Urinary bladder (tissue), 4 donors: ENCODE results near the gene IGSF21. TPM values are rescaled to one million over a fixed set of nuclear protein-coding genes. Genes with fewer than 3 reads are reported as not detected.

ENCODE experiments used
- DNase-seq: peaks from one replicate; pipeline ENCODE4 v3.0.0-alpha.2; 2015; ENCODE audit errors: extremely low spot score
- H3K27ac ChIP-seq: one replicate; pipeline ENCODE4 v1.5.1; 2013; ENCODE audit warnings: low read depth, mild to moderate bottlenecking, moderate library complexity
- H3K36me3 ChIP-seq: one replicate; pipeline ENCODE4 v1.6.1; 2013; ENCODE audit warnings: mild to moderate bottlenecking, moderate library complexity; ENCODE audit not compliant: insufficient read depth
- H3K4me1 ChIP-seq: one replicate; pipeline ENCODE4 v1.6.1; 2013; ENCODE audit warnings: mild to moderate bottlenecking, moderate library complexity; ENCODE audit not compliant: insufficient read depth
- H3K4me3 ChIP-seq: one replicate; pipeline ENCODE4 v1.5.1; 2013; ENCODE audit warnings: low read depth, low read length
- WGBS: extraction: QIAGEN DNeasy Blood & Tissue Kit; methylation state at CpG from one replicate; pipeline ENCODE4 v1.1.7; 2013; 5-methylcytosine and 5-hydroxymethylcytosine counted together
- polyA plus RNA-seq: library from polyadenylated mRNA; stranded (reverse); fragments of 200-250 nt; gene quantifications from one replicate; pipeline ENCODE4 v1.2.3, GENCODE V29; 2013
- total RNA-seq: library from RNA; depleted of rRNA; stranded (reverse); fragments of >200 nt; gene quantifications from one replicate; pipeline ENCODE4 v1.2.3, GENCODE V29; 2014
- donor health status: healthy with polysubstance abuse.
- donor health status: healthy.

The IGSF21 gene
- total and polyA plus RNA-seq, 2 donors = 1.1 to 8.2 TPM

DNA sequence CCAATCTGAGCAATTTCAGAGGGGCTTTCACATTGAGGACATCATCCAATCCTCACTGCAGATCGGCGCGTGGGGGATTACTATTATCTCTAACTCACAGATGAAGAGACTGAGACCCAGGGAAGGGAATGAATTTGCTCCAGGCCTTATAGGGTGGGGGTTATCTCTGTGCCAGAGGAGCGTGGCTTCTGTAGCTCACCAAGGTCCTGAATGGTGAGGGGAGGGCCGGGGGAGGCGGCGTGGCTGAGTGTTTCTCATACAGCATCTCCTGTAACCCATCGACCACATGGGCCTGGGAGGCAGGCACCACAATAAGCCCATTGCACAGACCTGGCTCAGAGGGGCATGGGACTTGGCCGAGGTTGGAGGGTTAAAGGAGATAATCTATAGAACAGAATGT, 230.2 kb downstream of the IGSF21 start:
- H3K4me3 ChIP-seq = no peak overlapping the region
- H3K4me1 ChIP-seq = no peaks in the 10 kb centered on the region
- H3K27ac ChIP-seq = no peak overlapping the region
- no peak for DNase-seq
- no peaks in the 10 kb centered on the region for H3K36me3 ChIP-seq
- WGBS = 72% methylated on average over 9 of the region's 9 CpGs

DNA sequence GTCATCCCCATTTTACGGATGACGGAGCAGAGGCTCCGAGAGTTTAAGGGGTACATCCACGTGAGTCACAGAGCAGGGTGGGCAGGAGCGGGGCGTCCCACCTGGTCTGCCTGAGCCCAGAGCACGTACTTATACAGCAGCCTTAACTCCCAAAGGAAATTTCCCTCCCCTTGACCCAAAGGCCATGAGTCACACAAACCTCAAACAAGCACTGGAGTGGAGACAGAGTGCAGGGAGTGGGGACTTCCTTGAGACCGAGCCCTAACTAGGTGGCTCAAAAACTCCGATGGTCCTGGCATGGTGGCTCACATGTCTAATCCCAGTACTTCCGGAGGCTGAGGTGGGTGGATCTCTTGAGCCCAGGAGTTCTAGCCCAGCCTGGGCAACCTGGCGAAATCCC, 231.6 kb downstream of the IGSF21 start:
- Histone ChIP-seq H3K36me3 (no peaks in the 10 kb centered on the region), H3K4me1 (no peaks in the 10 kb centered on the region), H3K27ac (no peak overlapping the region), H3K4me3 (no peak overlapping the region)
- 83% methylated on average over 11 of the region's 11 CpGs for WGBS
- no peak for DNase-seq

DNA sequence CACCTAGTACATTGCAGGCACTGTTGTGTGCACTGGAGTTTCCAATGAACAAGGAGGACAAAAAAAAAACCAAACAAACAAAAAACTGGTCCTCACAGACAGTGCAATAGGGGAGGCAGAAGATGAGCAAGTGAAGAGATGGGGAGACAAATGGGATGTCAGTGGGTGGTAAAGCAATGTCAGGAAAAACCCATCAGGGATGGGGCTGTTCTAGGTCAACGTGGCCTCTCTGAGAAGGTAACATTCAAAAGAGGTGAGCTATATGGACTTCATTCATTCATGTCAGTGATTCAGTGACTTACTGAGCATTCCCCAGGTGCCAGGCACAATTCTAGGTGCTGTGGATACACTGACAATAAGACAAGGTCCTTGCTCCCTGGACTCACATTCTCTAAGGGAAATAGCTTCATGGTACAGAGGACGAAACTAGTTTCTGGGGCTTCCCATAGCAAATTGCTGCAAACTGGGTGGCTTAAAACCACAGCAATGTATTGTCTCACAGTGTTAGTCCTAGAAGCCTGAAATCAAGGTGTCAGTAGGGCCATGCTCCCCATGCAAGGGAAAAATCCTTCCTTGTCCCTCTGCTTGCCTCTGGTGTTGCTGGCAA, 232.7 kb downstream of the IGSF21 start:
- no peaks in the 10 kb centered on the region for H3K4me1 ChIP-seq
- H3K4me3 ChIP-seq = no peak overlapping the region
- 81% methylated on average over 2 of the region's 2 CpGs for WGBS
- DNase-seq = no peak
- no peaks in the 10 kb centered on the region for H3K36me3 ChIP-seq
- no peak overlapping the region for H3K27ac ChIP-seq

DNA sequence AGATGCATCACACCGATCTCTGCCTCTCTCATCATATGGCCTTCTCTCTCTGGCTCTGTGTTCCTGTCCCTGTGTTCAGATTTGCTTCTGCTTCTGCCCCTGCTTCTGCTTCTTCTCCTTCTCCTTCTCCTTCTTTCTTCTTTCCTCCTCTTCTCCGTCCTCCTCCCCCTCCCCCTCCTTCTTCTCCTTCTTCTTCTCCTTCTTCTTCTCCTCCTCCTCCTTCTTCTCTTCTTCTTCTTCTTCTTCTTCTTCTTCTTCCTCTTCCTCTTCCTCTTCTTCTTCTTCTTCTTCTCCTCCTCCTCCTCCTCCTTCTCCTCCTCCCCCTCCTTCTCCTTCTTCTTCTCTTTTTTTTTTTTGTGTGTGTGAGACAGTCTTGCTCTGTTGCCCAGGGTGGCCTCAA, 233.2 kb downstream of the IGSF21 start:
- Histone ChIP-seq H3K4me1 (no peaks in the 10 kb centered on the region), H3K36me3 (no peaks in the 10 kb centered on the region), H3K4me3 (no peak overlapping the region), H3K27ac (no peak overlapping the region)
- DNase-seq = no peak
- 74% methylated on average over 2 of the region's 2 CpGs for WGBS

DNA sequence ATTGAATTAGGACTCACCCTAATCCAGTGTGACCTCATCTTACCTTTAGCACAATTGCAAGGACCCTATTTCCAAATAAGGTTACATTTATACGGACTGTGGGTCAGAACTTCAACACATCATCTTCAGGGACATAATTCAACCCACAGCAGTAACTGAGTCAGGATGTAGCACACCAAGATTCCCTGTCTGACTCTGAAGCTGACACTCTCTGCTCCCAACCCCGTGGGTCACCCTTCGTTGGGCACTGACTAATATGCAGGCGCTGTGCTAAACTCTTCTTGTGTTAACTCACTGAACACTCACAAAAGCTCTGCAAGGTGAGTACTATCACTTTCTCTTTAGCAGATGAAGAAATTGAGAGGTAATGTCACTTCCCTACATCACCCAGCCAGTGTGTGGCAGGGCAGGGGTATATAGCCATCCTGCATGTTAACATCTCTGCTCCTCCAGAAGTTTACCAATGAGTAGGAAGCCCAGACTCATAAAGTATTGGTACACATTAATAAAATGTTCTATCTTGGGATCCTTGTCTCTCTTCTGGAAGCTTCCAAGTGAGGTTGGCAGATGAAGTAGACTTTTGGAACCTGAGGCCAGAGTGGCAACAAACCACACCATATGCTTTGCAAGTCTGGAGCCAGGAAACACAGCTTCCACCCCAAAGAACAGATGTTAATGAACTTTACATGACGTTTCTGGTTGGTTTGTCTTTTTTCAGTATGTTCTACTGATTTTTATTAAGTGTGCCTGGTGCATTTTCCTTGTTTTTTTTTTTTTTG, 233.9 kb downstream of the IGSF21 start:
- no peak overlapping the region for H3K4me3 ChIP-seq
- 79% methylated on average over 5 of the region's 5 CpGs for WGBS
- H3K36me3 ChIP-seq = no peaks in the 10 kb centered on the region
- H3K4me1 ChIP-seq = no peaks in the 10 kb centered on the region
- DNase-seq = no peak
- no peak overlapping the region for H3K27ac ChIP-seq

DNA sequence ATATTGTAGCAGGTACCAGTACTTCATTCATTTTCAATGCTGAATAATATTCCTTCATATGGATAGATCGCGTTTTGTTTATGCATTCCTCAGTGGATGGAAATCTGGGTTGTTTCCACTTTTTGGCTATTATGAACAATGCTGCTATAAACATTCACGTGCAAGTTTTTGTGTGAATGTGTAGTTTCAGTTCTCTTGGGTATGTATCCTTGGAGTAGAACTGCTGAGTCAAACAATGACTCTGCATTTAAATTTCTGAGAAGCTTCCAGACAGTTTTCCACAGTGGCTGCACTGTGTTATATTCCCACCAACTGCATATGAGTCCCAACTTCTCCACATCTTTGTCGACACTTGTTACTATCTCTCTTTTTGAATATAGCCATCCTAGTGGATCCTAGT, 235.1 kb downstream of the IGSF21 start:
- Histone ChIP-seq H3K27ac (no peak overlapping the region), H3K4me3 (no peak overlapping the region), H3K36me3 (no peaks in the 10 kb centered on the region), H3K4me1 (no peaks in the 10 kb centered on the region)
- DNase-seq = no peak
- 84% methylated on average over 4 of the region's 4 CpGs for WGBS

DNA sequence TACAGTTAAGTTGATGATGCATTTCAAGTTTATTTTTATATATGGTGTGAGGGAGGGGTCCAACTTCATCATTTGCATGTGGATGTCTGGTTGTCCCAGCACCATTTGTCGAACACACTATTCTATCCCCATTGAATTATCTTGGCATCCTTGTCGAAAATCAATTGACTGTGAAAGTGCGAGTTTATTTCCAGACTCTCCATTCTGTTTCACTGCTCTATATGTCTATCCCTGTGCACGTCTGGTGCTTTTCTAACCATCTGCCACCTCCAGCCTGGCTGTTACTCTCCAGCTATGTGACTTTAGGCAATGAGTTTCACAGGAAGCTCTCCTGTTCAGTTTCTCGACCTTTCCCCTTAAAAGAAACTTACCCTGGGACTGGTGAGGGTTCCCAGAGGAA, 236.0 kb downstream of the IGSF21 start:
- Histone ChIP-seq H3K4me1 (no peaks in the 10 kb centered on the region), H3K4me3 (no peak overlapping the region), H3K36me3 (no peaks in the 10 kb centered on the region), H3K27ac (no peak overlapping the region)
- no peak for DNase-seq
- 87% methylated on average over 5 of the region's 5 CpGs for WGBS

DNA sequence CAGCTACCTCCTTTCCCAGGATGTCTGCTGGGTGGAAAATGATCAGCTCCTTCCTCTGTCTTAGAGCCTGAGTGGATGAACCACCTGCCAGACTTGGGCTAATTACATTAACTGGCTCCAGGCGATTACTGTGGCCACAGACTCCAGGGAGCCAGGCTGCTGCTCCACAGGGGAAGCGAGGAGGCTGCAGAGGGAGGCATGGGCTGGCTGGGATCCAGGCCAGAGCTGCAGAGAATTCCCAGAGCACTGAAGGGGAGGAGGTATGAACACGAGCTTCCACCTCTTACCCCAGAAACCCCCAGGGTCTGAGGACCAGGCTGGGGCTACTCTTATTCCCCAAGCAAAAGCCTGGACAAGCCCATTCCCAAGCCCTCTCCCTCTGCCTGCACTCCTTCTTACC, 237.2 kb downstream of the IGSF21 start:
- WGBS = 33% methylated on average over 3 of the region's 3 CpGs
- Histone ChIP-seq H3K36me3 (no peaks in the 10 kb centered on the region), H3K4me3 (no peak overlapping the region), H3K27ac (no peak overlapping the region), H3K4me1 (no peaks in the 10 kb centered on the region)
- no peak for DNase-seq

DNA sequence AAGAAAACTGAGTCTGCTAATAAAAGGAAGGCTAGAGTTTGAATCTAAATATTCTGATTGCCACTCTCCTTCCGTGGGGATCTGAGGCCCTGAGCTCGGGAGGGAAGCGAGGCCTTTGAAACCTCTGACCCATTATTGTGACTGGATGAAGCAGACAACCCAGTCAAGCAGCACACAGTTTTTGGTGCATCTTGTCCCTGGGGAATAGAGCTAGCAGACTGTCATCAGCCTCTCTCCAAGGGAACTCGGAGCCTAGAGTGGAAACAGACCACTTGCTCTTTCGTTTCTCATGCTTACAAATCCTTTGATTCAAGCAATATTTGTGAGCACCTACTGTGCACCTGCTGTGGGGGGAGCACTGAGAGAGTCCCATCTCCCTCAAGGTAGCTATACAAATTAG, 240.0 kb downstream of the IGSF21 start:
- Histone ChIP-seq H3K4me1 (no peaks in the 10 kb centered on the region), H3K27ac (no peak overlapping the region), H3K36me3 (no peaks in the 10 kb centered on the region), H3K4me3 (no peak overlapping the region)
- 88% methylated on average over 5 of the region's 5 CpGs for WGBS
- DNase-seq = no peak

DNA sequence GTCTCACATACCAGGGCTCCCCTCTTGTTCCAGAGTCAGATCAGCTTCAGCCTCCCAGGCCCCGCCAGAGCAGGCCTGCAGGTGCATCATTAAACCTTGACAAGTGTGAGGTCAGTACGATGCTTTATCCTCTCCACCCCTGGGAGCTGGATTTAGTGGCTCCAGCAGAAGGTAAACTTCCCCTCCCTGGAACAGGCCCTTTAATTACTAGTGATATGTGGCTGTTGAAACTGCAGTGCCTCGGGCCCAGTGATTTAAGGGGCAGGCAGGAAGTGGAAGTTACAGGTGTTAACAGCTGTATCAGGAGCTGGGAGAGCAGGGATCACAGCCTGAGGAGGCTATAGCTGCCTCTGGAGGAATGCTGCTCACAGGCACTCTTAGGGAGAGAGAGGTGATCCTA, 240.8 kb downstream of the IGSF21 start:
- Histone ChIP-seq H3K27ac (no peak overlapping the region), H3K4me3 (no peak overlapping the region), H3K36me3 (no peaks in the 10 kb centered on the region), H3K4me1 (no peaks in the 10 kb centered on the region)
- WGBS = 39% methylated on average over 3 of the region's 3 CpGs
- no peak for DNase-seq

DNA sequence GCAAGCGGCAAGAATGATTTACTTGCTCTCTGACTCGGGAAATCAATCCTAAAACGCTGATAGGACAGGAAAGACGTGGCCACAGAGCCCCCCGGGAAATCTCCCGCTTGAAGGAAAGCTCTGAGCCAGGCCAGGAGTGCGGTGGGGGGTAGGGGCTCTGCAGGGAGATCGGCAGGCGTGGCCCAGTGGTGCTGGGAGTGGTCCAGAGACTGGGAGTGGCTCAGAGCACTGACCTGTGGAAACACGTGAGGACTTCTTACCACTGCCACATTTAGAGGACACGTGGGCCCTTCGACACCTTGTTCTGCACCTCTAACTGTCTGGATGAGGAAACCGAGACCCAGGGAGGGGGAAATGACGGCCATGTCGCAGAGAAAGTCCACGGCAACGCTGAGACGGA, 243.1 kb downstream of the IGSF21 start:
- no peak overlapping the region for H3K27ac ChIP-seq
- no peaks in the 10 kb centered on the region for H3K36me3 ChIP-seq
- no peak for DNase-seq
- H3K4me1 ChIP-seq = no peaks in the 10 kb centered on the region
- H3K4me3 ChIP-seq = no peak overlapping the region
- 75% methylated on average over 18 of the region's 18 CpGs for WGBS

DNA sequence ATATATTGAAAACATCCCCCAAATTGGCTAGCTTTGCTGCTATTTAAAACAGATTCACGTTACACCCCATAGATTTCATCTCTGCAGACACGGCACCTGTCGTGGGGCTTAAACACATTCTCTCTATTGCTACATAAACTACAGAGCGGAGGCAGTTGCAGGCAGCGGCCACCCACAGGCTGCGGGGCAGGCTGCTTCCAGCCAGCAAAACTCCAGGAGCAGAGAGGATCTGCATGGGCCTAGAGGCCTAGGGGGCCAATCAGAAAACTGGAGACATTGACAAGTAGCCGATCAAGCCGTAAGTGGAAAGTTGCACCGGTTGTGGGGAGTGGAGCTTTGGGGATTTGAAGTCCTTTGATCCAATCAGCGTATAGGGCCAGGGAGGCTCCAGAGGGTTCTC, 244.1 kb downstream of the IGSF21 start:
- Histone ChIP-seq H3K4me3 (no peak overlapping the region), H3K27ac (no peak overlapping the region), H3K36me3 (no peaks in the 10 kb centered on the region), H3K4me1 (no peaks in the 10 kb centered on the region)
- no peak for DNase-seq
- WGBS = 78% methylated on average over 10 of the region's 10 CpGs

DNA sequence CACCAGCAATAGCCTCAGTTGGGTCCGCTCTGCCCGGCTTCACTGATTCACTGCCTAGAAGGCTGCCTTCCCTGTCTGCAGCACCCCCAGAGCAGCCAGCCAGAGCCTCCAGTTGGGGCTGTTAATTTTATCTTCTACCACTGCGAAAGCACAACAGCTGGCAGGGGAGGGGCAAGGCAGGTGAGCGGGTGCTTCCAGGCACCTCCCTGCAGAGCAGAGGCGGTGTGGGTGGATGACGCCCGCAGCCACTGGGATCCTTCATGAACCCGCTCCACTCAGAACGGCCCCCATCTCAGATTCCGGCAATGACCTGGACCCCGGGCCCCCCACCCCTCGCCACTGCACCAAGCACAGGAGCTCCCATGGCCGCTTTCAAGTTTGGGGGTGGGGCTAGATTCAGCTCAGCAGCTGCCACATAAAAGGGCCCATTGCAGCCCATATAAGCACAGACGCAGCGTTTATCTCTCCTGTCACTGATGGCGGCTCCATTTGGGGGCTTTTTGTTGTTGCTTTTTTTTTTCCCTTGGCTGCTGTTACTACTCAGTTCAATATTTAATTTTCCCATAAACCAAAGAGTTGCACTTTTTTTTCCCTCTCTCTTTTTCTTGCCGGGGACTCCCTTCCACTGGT, 245.2 kb downstream of the IGSF21 start:
- 37% methylated on average over 17 of the region's 17 CpGs for WGBS
- H3K36me3 ChIP-seq = no peaks in the 10 kb centered on the region
- DNase-seq = no peak
- H3K4me1 ChIP-seq = no peaks in the 10 kb centered on the region
- H3K27ac ChIP-seq = no peak overlapping the region
- H3K4me3 ChIP-seq = no peak overlapping the region

DNA sequence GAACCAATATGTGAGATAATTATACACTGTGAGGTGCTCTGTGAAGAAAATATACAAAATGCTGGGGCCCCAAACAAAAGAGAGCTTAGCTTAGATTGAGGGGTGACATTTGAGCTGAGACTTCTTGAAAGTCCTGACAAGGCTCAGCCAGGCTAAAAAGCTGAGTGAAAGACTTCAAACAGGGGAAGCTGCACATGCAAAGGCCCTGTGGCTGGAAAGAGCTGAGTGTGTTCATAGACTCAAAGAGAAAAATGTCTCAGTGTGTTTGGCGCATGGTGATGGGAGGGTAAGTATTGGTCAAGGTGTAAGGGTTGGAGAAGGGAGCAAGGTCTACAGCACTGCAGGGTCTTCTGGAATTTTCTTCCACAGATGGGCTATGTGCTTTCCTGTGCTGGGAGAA, 245.9 kb downstream of the IGSF21 start:
- WGBS = 94% methylated on average over 1 of the region's 1 CpG
- no peak overlapping the region for H3K27ac ChIP-seq
- H3K4me1 ChIP-seq = no peaks in the 10 kb centered on the region
- DNase-seq = no peak
- H3K36me3 ChIP-seq = no peaks in the 10 kb centered on the region
- no peak overlapping the region for H3K4me3 ChIP-seq
